ENCODE data around the gene NEU3.
A peak's percentile ranks its signal among the peaks of the same experiment; 100 is the strongest.
"Not testable (repeated sequence)": the region's sequence is repeated elsewhere in the genome, so short reads cannot be mapped to it uniquely, and the experiment has no call there.

NEU3 gene

GRCh38 chr11:74950374-74950969, 38.3 kb upstream of the NEU3 start:
- TF ChIP-seq, protein P1, sequence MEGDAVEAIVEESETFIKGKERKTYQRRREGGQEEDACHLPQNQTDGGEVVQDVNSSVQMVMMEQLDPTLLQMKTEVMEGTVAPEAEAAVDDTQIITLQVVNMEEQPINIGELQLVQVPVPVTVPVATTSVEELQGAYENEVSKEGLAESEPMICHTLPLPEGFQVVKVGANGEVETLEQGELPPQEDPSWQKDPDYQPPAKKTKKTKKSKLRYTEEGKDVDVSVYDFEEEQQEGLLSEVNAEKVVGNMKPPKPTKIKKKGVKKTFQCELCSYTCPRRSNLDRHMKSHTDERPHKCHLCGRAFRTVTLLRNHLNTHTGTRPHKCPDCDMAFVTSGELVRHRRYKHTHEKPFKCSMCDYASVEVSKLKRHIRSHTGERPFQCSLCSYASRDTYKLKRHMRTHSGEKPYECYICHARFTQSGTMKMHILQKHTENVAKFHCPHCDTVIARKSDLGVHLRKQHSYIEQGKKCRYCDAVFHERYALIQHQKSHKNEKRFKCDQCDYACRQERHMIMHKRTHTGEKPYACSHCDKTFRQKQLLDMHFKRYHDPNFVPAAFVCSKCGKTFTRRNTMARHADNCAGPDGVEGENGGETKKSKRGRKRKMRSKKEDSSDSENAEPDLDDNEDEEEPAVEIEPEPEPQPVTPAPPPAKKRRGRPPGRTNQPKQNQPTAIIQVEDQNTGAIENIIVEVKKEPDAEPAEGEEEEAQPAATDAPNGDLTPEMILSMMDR (IDR thresholded peaks at IDR 0.05): no peak
- TF ChIP-seq ZFX (IDR thresholded peaks at IDR 0.05; ENCODE audit: borderline replicate concordance): no peak
- H3K27ac ChIP-seq: 0 out of 2 replicates have a peak overlapping the region, but pooled peaks have one; percentile 66

DNA sequence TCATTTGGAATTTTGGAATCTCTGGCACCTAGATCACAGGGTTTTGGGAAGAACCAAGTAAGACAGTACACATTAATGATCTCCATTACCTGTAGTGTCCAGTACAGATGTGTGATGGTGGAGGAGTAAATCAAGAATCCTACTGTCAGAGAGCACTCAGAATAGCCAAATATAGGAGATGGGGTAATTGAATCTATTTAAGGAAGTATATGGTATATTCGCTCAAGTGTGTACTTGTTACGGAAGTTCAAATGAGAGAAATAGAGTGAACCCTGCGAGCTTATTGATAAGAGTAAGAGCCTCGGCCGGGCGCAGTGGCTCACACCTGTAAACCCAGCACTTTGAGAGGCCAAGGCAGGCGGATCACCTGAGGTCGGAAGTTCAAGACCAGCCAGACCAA, 37.5 kb upstream of the NEU3 start:
- no peak for TF ChIP-seq ZFX (IDR thresholded peaks at IDR 0.05; ENCODE audit: borderline replicate concordance)
- TF ChIP-seq, protein P1 (IDR thresholded peaks at IDR 0.05): no peak
- H3K27ac ChIP-seq: no peak overlapping the region

- TF ChIP-seq, protein P1 (IDR thresholded peaks at IDR 0.05): no peak
- TF ChIP-seq ZFX (IDR thresholded peaks at IDR 0.05; ENCODE audit: borderline replicate concordance): no peak
- H3K27ac ChIP-seq: no peak overlapping the region
Measured at GRCh38 chr11:74952752-74953151, 36.0 kb upstream of the NEU3 start.

DNA sequence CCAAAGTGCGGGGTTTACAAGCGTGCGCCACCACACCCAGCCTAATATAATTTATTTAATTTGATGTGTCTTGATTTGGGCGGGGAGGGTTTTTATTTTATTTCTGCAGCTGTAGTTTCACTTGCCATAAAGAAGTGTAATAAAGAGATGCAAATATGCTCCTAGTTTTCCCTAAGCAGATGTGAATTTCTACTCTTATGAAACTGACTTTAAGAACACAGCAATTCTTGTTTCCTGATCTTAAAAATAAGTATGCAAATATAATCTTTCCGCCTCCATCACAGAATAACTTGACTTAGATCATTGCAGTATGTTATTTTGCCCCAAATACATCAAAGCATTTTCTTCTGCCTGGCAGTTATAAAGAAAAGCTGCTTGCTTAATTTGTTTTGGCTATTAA, 35.3 kb upstream of the NEU3 start:
- TF ChIP-seq, protein P1 (IDR thresholded peaks at IDR 0.05): no peak
- TF ChIP-seq ZFX (IDR thresholded peaks at IDR 0.05; ENCODE audit: borderline replicate concordance): no peak
- H3K27ac ChIP-seq: no peak overlapping the region

DNA sequence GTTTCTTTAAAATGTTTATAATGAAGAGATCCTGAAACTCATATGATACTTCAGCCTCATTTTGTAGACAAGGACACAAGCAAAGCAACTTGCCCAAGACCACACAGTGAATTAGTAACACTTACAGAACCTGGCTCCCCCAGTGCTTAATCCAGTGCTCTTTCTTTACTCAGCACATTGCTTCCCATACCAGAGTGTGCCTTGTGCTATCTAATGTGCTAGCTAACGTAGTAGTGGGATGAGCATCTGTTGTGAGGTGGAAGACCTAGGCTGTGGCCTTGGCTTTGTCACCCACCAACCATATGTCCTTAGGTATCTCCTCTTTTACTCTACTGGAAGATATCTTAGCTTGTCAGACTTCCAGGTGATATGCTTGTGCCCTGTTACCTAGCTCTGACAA, 34.5 kb upstream of the NEU3 start:
- H3K27ac ChIP-seq: no peak overlapping the region
- TF ChIP-seq, protein P1 (IDR thresholded peaks at IDR 0.05): no peak
- TF ChIP-seq ZFX (IDR thresholded peaks at IDR 0.05; ENCODE audit: borderline replicate concordance): no peak

DNA sequence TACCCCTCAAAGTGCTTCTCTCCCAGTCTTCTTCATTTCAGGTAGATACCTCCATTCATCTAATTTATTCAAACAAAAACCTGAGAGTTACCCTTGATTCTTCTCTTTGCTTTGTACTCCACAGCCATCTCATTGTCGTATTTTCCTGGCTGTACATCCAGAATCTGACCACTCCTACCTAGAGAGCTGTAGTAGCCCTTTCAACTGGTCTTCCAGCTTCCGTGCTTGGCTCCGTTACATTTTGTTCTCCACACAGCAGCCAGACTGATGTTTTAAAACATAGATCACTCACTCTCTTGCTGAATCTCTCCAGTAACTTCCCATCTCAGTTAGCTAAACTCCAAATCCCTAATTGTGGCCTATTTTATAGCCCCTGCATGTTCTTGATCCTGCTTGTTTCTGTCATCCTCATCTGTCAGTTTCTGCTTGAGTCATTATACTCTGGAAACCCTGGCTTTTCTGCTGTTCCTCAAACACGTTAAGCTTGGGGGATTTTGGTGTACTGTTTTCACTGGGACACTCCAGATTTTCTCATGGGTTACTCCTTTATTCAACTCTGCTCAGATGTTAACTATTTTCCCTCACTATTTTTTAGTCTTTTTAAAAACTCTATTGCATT, 32.2 kb upstream of the NEU3 start:
- no peak overlapping the region for H3K27ac ChIP-seq
- TF ChIP-seq, protein P1 (IDR thresholded peaks at IDR 0.05): no peak
- TF ChIP-seq ZFX (IDR thresholded peaks at IDR 0.05; ENCODE audit: borderline replicate concordance): no peak

DNA sequence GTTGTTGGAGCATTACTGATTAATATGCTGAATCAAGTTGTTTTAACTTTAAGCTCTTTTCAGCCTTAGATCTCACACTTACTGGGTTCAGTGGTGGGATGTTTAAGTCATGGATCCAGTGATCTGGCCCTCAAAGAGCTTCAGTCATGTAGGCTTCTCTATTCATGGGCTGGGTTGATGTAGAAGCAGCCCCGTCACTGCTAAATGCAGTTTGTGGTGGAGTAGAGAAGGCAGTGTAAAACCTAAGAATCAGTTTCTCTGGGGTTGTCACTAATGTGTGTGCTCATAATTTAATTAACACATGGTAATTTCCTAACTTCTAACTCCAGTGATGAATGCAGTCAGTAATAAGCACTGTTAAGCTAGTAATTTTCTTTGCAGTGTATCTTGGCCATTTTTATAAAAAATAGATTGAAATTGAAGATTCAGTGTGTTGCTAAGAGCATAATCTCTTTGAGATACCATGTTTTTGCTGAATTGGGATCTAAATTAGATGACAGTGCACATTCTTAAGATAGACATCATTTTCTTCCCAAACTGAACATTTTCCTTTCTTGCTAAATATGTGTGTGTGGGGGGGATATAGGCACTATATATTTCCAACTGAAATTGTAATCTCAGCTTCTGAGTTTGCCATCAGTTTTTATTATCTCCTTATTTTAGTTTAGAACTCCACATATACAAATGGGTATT, 30.6 kb upstream of the NEU3 start:
- TF ChIP-seq, protein P1 (IDR thresholded peaks at IDR 0.05): no peak
- TF ChIP-seq ZFX (IDR thresholded peaks at IDR 0.05; ENCODE audit: borderline replicate concordance): no peak
- no peak overlapping the region for H3K27ac ChIP-seq

DNA sequence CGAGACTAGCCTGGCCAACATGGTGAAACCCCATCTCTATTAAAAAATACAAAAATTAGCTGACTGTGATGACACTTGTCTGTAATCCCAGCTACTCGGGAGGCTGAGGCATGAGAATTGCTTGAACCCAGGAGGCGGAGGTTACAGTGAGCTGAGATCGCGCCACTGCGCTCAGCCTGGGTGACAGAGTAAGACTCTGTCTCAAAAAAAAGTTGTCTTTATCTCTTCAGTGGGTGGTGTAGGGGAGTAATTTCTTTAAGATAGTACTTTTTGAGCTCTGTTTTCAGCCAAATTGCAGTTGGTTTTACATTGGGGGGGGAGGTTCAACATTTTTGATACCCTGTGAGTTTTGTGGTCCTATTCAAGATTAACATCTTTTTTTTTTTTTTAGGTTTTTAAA, 28.6 kb upstream of the NEU3 start:
- H3K27ac ChIP-seq: not testable (repeated sequence)

All from 22Rv1 (cell line).